ENCODE results near the gene FMR1NB. TPM values are rescaled to one million over a fixed set of nuclear protein-coding genes. Genes with fewer than 3 reads are reported as not detected.

The FMR1NB gene
- polyA plus RNA-seq, 1 donor from 2014 or later: not detected

DNA sequence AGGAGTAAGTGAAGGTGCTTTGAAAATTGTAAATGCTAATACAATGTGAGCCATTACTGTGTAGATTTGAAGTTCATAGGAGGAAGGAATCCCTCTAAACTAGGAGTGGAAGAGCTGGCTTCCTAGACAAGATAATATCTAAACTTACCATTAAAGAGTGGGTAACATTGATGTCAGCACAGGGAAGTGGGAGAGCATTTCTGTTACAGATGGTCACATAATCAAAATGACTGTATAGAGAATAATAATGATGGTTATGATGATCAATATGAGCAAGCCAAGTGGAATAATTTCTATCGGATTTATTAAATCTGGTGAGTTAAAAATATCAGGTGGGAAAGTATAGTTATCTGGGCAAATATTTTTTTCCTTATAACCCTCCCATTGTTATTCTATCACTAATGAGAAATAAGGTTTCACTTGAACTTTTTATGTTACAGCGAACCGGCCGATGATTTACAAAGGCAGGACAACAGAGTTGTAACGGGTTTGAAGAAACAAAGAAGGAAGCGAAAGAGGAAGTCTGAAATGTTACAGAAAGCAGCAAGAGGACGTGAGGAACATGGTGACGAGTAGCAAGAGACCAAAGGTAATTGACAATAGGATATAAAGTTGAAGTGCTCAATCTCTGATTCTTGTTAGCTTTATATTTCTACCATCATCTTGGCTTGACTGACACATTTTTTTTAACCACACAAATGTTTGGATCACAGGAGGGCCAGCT is 43.5 kb downstream of the FMR1NB start:
- H3K4me3 ChIP-seq (ENCODE audit: low read length): no peak overlapping the region
- no peaks in the 10 kb centered on the region for H3K79me2 ChIP-seq (replicated peaks; ENCODE audit: insufficient read depth, low read length)
- H3K27me3 ChIP-seq (ENCODE audit: insufficient read depth, low read depth, low read length): no peaks in the 10 kb centered on the region
- no peaks in the 10 kb centered on the region for H3K9me2 ChIP-seq (ENCODE audit: insufficient read depth, low read length)
- no peak overlapping the region for H3K9ac ChIP-seq (ENCODE audit: low read length)
- TF ChIP-seq REST (IDR thresholded peaks at IDR 0.05; ENCODE audit: borderline replicate concordance): no peak
- TF ChIP-seq POLR2AphosphoS5 (IDR thresholded peaks at IDR 0.05): no peak
- TF ChIP-seq RAD21 (conservative IDR thresholded peaks at IDR 0.05): no peak
- TF ChIP-seq EP300 (conservative IDR thresholded peaks at IDR 0.05; ENCODE audit: poor library complexity, severe bottlenecking): no peak
- TF ChIP-seq SMC3 (conservative IDR thresholded peaks at IDR 0.05; ENCODE audit: poor library complexity): no peak
- TF ChIP-seq TAF1 (IDR thresholded peaks at IDR 0.05; ENCODE audit: low read depth): no peak
- TF ChIP-seq MXI1 (conservative IDR thresholded peaks at IDR 0.05; ENCODE audit: poor library complexity, severe bottlenecking): no peak
- TF ChIP-seq, protein P1, sequence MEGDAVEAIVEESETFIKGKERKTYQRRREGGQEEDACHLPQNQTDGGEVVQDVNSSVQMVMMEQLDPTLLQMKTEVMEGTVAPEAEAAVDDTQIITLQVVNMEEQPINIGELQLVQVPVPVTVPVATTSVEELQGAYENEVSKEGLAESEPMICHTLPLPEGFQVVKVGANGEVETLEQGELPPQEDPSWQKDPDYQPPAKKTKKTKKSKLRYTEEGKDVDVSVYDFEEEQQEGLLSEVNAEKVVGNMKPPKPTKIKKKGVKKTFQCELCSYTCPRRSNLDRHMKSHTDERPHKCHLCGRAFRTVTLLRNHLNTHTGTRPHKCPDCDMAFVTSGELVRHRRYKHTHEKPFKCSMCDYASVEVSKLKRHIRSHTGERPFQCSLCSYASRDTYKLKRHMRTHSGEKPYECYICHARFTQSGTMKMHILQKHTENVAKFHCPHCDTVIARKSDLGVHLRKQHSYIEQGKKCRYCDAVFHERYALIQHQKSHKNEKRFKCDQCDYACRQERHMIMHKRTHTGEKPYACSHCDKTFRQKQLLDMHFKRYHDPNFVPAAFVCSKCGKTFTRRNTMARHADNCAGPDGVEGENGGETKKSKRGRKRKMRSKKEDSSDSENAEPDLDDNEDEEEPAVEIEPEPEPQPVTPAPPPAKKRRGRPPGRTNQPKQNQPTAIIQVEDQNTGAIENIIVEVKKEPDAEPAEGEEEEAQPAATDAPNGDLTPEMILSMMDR (IDR thresholded peaks at IDR 0.05; ENCODE audit: poor library complexity, severe bottlenecking): no peak
- no peak for TF ChIP-seq EZH2 (IDR thresholded peaks at IDR 0.05; ENCODE audit: borderline replicate concordance, insufficient read depth, low read length, poor library complexity, severe bottlenecking)
- no peaks in the 10 kb centered on the region for H3K36me3 ChIP-seq (ENCODE audit: insufficient read depth, low read length)
- H3K9me3 ChIP-seq (ENCODE audit: low read length): no peaks in the 10 kb centered on the region
- H2AFZ ChIP-seq (ENCODE audit: low read depth, low read length): no peak overlapping the region
- no peaks in the 10 kb centered on the region for H3F3A ChIP-seq (ENCODE audit: insufficient read depth, low read length, poor library complexity, severe bottlenecking)
- no peak overlapping the region for H3K27ac ChIP-seq (ENCODE audit: low read length)
- H3K4me2 ChIP-seq (ENCODE audit: low read length): no peak overlapping the region
- H4K20me1 ChIP-seq (ENCODE audit: insufficient read depth): no peaks in the 10 kb centered on the region

- TF ChIP-seq REST (IDR thresholded peaks at IDR 0.05; ENCODE audit: borderline replicate concordance): no peak
- no peak for TF ChIP-seq RAD21 (conservative IDR thresholded peaks at IDR 0.05)
- no peak for TF ChIP-seq EZH2 (IDR thresholded peaks at IDR 0.05; ENCODE audit: borderline replicate concordance, insufficient read depth, low read length, poor library complexity, severe bottlenecking)
- no peak for TF ChIP-seq POLR2AphosphoS5 (IDR thresholded peaks at IDR 0.05)
- TF ChIP-seq EP300 (conservative IDR thresholded peaks at IDR 0.05; ENCODE audit: poor library complexity, severe bottlenecking): no peak
- no peak for TF ChIP-seq TAF1 (IDR thresholded peaks at IDR 0.05; ENCODE audit: low read depth)
- no peak for TF ChIP-seq SMC3 (conservative IDR thresholded peaks at IDR 0.05; ENCODE audit: poor library complexity)
- TF ChIP-seq MXI1 (conservative IDR thresholded peaks at IDR 0.05; ENCODE audit: poor library complexity, severe bottlenecking): no peak
- TF ChIP-seq, protein P1 (IDR thresholded peaks at IDR 0.05; ENCODE audit: poor library complexity, severe bottlenecking): no peak
- no peak overlapping the region for H3K27ac ChIP-seq (ENCODE audit: low read length)
Observed at GRCh38 chrX:148035380-148035779, 54.2 kb downstream of the FMR1NB start.

More at GRCh38 chrX:148035380-148035779, 54.2 kb downstream of the FMR1NB start:
- Histone ChIP-seq H3K27me3 (ENCODE audit: insufficient read depth, low read depth, low read length) (no peaks in the 10 kb centered on the region), H4K20me1 (ENCODE audit: insufficient read depth) (no peaks in the 10 kb centered on the region), H3K4me3 (ENCODE audit: low read length) (no peak overlapping the region), H3F3A (ENCODE audit: insufficient read depth, low read length, poor library complexity, severe bottlenecking) (no peaks in the 10 kb centered on the region), H3K9ac (ENCODE audit: low read length) (no peak overlapping the region), H3K9me2 (ENCODE audit: insufficient read depth, low read length) (no peaks in the 10 kb centered on the region), H3K9me3 (ENCODE audit: low read length) (no peaks in the 10 kb centered on the region), H3K4me2 (ENCODE audit: low read length) (no peak overlapping the region), H2AFZ (ENCODE audit: low read depth, low read length) (no peak overlapping the region), H3K79me2 (replicated peaks; ENCODE audit: insufficient read depth, low read length) (no peaks in the 10 kb centered on the region), H3K36me3 (ENCODE audit: insufficient read depth, low read length) (no peaks in the 10 kb centered on the region)

Measured in neural cell (in vitro differentiated cells).